GM19239 (cell line): ENCODE results near the gene SLC2A5.

Experiments used
- DNase-seq: peaks from one replicate; pipeline ENCODE4 v3.0.0; 2011; ENCODE audit warnings: low spot score; ENCODE audit not compliant: insufficient read length
- FAIRE-seq: peaks from 2 replicates; lab custom pipeline; 2011; peaks lifted over from hg19 to GRCh38; lab: Jason Lieb, UNC

SLC2A5 gene

DNA sequence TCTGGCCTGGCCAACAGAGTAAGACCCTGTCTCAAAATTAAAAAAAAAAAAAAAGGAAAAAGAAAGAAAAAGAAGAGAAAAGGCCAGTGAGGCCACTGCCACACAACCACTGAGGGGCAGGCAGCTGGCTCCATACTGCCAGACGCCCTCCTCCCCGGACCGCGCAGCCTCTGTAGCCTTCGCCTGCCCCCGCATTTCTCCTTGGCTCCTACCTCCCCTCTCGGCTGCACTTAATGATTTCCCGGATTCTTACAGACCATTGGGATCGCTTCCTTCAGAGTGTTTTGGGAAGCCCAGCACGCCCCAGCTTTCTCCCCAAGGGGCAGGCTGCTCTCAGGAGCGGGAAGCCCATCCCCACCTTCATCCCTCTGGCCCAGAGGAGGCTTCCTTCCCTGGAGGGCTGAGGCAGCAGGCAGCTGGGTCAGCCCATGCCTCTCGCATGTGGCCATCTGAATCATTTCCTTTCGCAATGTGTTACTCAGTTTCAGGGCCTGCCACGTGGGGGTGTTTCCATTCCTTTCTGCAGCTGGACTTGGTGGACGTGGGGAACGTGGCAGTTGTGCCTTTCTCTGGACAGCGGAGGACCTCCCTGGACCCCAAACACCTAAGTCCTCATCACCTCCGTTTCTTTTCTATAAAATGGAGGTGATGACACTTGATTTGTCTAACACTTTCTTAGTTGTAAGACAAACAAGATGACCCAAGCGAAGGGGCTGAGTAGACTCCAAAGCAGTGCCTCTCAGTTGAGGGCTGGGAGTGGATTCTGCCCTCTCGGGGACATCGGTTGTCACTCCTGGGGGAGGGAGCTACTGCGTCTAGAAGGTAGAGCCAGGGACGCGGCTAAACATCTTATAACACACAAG is 2.3 kb downstream of the SLC2A5 start:
- FAIRE-seq = peak; percentile 81
- no peak for DNase-seq

DNA sequence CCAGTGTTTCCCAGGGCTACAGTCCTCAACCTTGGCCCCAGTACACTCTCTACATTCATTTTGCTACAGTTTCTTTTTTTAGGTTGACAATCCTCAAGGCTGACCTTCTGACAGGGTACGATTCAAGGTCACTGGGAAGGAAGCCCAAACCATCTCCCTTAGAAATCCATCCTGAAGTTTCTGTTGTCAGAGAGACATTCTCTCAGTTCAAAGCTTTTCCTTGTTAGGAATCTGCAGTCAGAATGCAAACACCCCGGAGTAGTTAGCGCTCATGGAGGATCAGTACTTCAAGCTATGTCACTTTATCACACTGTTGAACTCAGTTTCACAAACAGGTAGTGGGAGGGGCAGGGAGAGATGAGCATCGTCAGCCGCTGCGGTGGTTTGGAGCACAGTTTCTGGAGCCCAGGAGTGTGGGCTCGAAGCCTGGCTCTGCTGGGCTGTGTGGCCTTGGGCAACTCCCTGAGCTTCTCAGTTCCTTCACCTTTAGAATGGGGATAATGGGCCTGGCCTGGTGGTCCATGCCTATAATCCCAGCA is 4.2 kb downstream of the SLC2A5 start:
- no peak for DNase-seq
- peak; percentile 48 for FAIRE-seq

GRCh38 chr1:9062846-9063245 is 6.6 kb downstream of the SLC2A5 start:
- FAIRE-seq = no peak
- no peak for DNase-seq

DNA sequence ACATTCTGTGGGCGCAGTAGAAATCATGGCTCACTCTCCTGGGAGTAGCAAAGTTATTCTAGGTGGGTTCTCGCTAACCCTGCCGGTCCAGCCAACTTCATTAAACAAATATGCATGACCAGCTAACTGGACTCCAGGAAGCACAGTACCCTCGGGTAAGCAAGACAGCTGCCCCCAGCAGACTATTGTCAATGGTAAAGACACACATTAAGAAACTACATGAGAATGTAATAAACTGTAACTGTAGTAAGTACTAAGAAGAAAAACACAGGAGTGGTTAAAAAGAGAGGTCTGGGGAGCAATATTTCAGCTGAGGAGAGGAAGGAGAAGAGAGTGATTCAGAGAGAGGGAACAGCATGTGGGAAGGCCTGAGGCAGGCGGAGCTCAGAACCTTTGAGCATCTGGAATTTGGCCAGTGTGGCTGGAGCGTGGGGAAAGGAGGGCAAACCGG is 7.4 kb downstream of the SLC2A5 start:
- DNase-seq (no peak), FAIRE-seq (peak; percentile 8)

- DNase-seq = no peak
- peak; percentile 40 for FAIRE-seq
Measured at GRCh38 chr1:9061252-9061960, 8.0 kb downstream of the SLC2A5 start.

DNA sequence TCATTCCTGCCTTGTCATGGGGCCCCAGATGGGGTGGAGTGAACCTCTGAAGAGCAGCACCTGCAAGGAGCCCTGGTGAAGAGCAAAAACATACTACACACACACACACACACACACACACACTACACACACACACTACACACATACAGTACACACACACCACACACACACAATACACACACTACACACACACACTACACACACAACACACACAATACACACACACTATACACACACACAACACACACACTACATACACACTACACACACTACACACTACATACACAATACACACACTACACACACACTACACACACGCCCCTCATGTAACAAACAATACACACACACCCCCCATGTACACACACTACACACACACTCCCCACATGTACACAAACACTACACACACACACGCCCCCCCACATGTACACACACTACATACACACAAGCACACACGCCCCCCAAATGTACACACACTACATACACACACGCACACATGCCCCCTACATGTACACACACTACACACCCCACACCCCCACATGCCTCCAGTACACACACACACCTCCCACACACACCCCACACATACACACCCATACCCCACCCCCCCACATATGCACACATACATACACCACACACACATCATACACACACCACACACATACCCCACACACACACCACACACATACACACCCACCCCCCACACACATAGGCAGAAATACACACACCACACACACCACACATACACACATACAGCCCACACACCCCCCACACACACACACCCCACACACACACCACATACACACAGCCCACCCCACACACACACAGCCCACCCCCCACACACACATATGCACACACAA is 9.3 kb downstream of the SLC2A5 start:
- DNase-seq (no peak), FAIRE-seq (no peak)

DNA sequence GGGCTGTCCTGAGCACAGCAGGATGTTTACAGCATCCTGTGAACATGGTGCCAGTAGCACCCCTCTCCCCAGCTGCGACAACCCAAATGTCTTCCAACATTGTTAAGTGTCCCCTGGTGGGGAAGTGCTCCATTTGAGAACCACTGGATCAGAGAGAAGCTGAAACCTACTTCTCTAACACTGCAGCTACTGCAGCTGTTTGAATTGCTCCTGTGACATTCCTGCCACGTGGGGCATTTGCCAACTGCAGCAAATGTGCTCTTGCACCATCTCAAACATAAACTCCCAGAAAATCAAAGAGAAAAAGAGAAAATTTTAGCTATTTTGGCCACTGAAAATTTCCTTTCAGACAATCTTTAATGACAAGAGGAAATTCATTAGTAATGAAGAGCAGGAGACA is 11.0 kb downstream of the SLC2A5 start:
- FAIRE-seq (no peak), DNase-seq (no peak)

GRCh38 chr1:9057851-9058250 is 11.6 kb downstream of the SLC2A5 start:
- FAIRE-seq (no peak), DNase-seq (no peak)

GRCh38 chr1:9052272-9053049 is 17.0 kb downstream of the SLC2A5 start:
- no peak for DNase-seq
- FAIRE-seq = no peak

DNA sequence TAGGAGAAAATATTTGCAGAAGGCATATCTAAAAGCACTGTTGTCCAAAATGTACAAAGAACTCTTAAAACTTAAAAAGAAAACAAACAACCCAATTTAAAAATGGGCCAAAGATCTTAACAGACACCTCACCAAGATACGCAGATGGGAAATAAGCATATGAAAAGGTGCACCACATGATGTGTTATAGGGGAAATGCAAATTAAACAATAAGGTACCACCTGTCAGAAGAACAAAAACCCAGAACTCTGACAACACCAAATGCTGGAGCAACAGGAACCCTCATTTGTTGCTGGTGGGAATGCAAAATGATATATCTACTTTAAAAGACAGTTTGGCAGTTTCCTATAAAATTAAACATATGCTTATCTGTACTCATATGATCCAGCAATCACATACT is 18.1 kb downstream of the SLC2A5 start:
- DNase-seq = no peak

GRCh38 chr1:9050803-9051202 is 18.6 kb downstream of the SLC2A5 start:
- DNase-seq (no peak), FAIRE-seq (no peak)

More for the DNA sequence above, 18.1 kb downstream of the SLC2A5 start:
- FAIRE-seq = peak; percentile 31

- FAIRE-seq = no peak
- DNase-seq = no peak
Measured at GRCh38 chr1:9048551-9048950, 20.9 kb downstream of the SLC2A5 start.

DNA sequence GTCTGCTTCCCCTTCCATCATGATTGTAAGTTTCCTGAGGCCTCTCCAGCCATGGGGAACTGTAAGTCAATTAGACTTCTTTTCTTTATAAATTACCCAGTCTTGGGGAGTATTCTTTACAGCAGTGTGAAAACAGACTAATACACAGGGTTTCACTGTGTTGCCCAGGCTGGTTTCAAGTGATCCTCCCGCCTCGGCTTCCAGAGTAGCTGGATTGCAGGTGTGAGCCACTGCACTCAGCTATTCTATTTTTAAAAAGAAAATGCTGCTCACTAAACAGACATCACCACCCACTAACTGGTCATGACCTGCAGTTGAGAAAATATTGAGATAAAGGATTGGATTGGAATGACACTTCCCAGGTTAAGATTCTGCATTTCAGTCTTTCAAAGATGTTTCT is 22.4 kb downstream of the SLC2A5 start:
- DNase-seq (no peak), FAIRE-seq (no peak)

- no peak for DNase-seq
- no peak for FAIRE-seq
Measured at GRCh38 chr1:9045861-9046510, 23.4 kb downstream of the SLC2A5 start.

DNA sequence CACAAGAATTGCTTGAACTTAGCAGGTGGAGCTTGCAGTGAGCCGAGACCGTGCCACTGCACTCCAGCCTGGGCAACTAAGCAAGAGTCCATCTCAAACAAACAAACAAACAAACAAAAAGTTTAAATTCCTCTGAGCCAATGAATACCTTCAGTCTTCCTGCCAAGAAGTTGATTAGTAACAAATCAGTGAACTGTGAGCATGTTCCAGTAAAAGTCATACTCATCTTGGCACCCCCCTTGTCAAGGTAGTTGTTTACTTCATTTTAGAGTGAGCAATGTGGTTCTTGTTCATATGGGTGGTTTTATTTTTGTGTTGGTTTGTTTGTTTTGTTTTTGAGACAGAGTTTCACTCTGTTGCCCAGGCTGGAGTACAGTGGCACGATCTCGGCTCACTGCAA is 25.2 kb downstream of the SLC2A5 start:
- DNase-seq (no peak), FAIRE-seq (no peak)

DNA sequence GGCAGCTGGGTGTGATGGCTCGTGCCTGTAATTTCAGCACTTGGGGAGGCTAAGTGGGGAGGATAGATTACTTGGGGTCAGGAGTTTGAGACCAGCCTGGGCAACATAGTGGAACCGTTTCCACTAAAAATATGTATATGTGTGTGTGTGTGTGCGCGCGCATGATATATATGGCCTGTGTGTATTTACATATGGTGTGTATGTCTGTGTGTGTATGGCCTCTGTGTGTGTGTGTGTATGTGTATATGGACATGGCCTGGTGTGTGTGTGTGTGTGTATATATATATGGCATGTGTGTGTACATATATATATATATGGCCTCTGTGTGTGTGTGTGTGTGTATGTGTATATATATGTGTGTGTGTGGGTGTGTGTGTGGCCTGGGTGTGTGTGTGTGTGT is 27.2 kb downstream of the SLC2A5 start:
- DNase-seq = no peak
- FAIRE-seq = no peak

GRCh38 chr1:9041116-9041779 is 28.2 kb downstream of the SLC2A5 start:
- FAIRE-seq (no peak), DNase-seq (no peak)

DNA sequence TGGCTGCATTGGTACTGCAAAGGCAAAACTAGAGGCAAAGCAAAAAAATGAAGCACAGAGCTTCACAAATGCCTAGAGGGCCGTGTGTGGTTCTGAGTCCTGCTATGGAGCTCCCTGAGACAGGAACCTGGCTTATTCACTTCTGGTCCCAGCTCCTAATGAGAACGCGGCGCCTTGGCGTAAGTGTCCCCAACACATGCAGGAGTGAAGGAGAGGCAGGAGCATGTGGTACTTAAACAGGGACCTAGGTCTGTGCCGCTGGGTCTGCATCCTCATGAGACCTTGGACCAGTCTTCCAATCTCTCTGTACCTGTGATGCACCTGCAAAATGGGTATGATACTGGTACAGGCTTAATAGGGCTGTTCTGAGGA is 28.8 kb downstream of the SLC2A5 start:
- FAIRE-seq (no peak), DNase-seq (no peak)
